Esophagus (tissue), 2 donors: Measurements from ENCODE around the gene ZMAT3. TPM values are rescaled to one million over a fixed set of nuclear protein-coding genes. Genes with fewer than 3 reads are reported as not detected.

Experiments
- H3K27ac ChIP-seq, 2 donors: one replicate each; pipeline ENCODE4 v1.5.1; 2013; ENCODE audit warnings: low read depth in 2 of 2, mild to moderate bottlenecking in 2 of 2, inconsistent platforms in 1 of 2, low read length in 1 of 2, moderate library complexity in 1 of 2
- H3K27me3 ChIP-seq, 2 donors: one replicate each; pipeline ENCODE4 v1.6.1; 2013; ENCODE audit warnings: low read length in 2 of 2, control low read depth in 1 of 2, mild to moderate bottlenecking in 1 of 2; ENCODE audit not compliant: insufficient read depth in 2 of 2, control insufficient read depth in 1 of 2
- H3K36me3 ChIP-seq, 2 donors: one replicate each; pipeline ENCODE4 v1.6.1; 2013; ENCODE audit warnings: low read length in 1 of 2; ENCODE audit not compliant: control insufficient read depth in 2 of 2, insufficient read depth in 2 of 2
- H3K4me1 ChIP-seq, 2 donors: one replicate each; pipeline ENCODE4 v1.6.1; 2013; ENCODE audit warnings: low read length in 1 of 2; ENCODE audit not compliant: control insufficient read depth in 2 of 2, insufficient read depth in 2 of 2
- H3K4me3 ChIP-seq, 2 donors: one replicate each; pipeline ENCODE4 v1.5.1; 2013; ENCODE audit warnings: low read length in 2 of 2, mild to moderate bottlenecking in 2 of 2, low read depth in 1 of 2, moderate library complexity in 1 of 2
- H3K9me3 ChIP-seq, 2 donors: one replicate each; pipeline ENCODE4 v1.6.1; 2013; ENCODE audit warnings: mild to moderate bottlenecking in 2 of 2, low read depth in 1 of 2, low read length in 1 of 2, moderate library complexity in 1 of 2; ENCODE audit not compliant: control insufficient read depth in 2 of 2, insufficient read depth in 1 of 2
- WGBS, 2 donors: extraction: QIAGEN DNeasy Blood & Tissue Kit; methylation state at CpG; one replicate each; pipeline ENCODE4 v1.1.7; 2013; 5-methylcytosine and 5-hydroxymethylcytosine counted together
- polyA plus RNA-seq, 2 donors: library from polyadenylated mRNA; stranded (reverse); fragments of 200-250 nt; gene quantifications; one replicate each; pipeline ENCODE4 v1.2.3, GENCODE V29; 2013
- donor health status: healthy with polysubstance abuse.
- donor health status: Bipolar disorder and iron deficiency.

Gene ZMAT3
- polyA plus RNA-seq, 2 donors = 1.1 to 1.7 TPM

- 0% methylated on average over 1 of the region's 1 CpG for WGBS, 2 donors
- Histone ChIP-seq H3K27ac (no peak overlapping the region), H3K9me3 (no peaks in the 10 kb centered on the region), H3K4me3 (no peak overlapping the region), H3K36me3 (no peaks in the 10 kb centered on the region), H3K4me1 (no peaks in the 10 kb centered on the region), H3K27me3 (no peaks in the 10 kb centered on the region)
Measured at GRCh38 chr3:179015551-179016020, 56.0 kb downstream of the ZMAT3 start.

DNA sequence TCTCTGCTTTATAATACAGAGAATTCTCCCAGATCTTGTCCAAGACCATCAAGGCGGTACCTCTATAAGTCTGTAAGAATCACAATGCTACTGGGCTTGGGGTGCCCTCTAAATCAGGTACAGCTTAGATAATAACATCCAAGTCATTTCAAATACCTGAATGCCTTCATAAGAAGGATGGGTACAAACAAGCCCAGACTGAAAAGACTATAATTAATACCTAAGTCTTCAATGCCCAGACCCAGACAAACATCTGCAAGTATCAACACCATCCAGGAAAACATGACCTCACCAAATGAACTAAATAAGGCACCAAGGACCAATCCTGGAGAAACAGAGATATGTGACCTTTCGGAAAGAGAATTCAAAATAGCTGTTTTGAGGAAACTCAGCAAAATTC is 65.9 kb downstream of the ZMAT3 start:
- Histone ChIP-seq H3K27ac (no peak overlapping the region), H3K4me1 (no peaks in the 10 kb centered on the region), H3K4me3 (no peak overlapping the region), H3K27me3 (no peaks in the 10 kb centered on the region), H3K36me3 (no peaks in the 10 kb centered on the region), H3K9me3 (no peaks in the 10 kb centered on the region)
- WGBS, 2 donors = 87 to 89% methylated on average over 2 of the region's 2 CpGs

DNA sequence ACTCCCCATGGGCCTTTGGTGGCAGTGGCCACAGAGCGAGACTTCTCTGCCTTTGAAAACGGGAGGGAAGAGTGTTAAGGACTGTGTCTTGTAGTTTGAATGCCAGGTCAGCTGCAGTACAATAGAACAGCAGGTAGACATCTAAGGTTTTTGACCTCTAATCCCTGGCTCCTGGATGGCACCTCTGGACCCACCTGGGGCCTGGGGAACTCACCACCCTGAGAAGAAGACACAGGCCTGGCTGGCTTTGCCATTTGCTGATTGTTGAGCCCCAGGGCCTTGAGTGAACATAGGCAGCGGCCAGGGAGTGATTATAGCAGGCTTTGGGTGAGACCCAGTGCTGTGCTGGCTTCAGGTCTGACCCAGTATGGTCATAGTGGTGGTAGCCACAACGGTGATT is 66.4 kb downstream of the ZMAT3 start:
- no peaks in the 10 kb centered on the region for H3K36me3 ChIP-seq
- WGBS, 2 donors = 86 to 93% methylated on average over 4 of the region's 4 CpGs
- no peaks in the 10 kb centered on the region for H3K4me1 ChIP-seq
- no peak overlapping the region for H3K27ac ChIP-seq
- no peaks in the 10 kb centered on the region for H3K27me3 ChIP-seq
- H3K9me3 ChIP-seq = no peaks in the 10 kb centered on the region
- no peak overlapping the region for H3K4me3 ChIP-seq

GRCh38 chr3:179000659-179001058 is 71.0 kb downstream of the ZMAT3 start:
- H3K4me3 ChIP-seq = no peak overlapping the region
- no peaks in the 10 kb centered on the region for H3K4me1 ChIP-seq
- no peaks in the 10 kb centered on the region for H3K9me3 ChIP-seq
- no peaks in the 10 kb centered on the region for H3K36me3 ChIP-seq
- no peaks in the 10 kb centered on the region for H3K27me3 ChIP-seq
- no peak overlapping the region for H3K27ac ChIP-seq
- WGBS, 2 donors = 67 to 68% methylated on average over 3 of the region's 3 CpGs

- no peaks in the 10 kb centered on the region for H3K9me3 ChIP-seq
- no peaks in the 10 kb centered on the region for H3K36me3 ChIP-seq
- H3K27ac ChIP-seq = no peak overlapping the region
- H3K4me1 ChIP-seq = no peaks in the 10 kb centered on the region
- no peaks in the 10 kb centered on the region for H3K27me3 ChIP-seq
- no peak overlapping the region for H3K4me3 ChIP-seq
Measured at GRCh38 chr3:179000144-179000543, 71.5 kb downstream of the ZMAT3 start.

DNA sequence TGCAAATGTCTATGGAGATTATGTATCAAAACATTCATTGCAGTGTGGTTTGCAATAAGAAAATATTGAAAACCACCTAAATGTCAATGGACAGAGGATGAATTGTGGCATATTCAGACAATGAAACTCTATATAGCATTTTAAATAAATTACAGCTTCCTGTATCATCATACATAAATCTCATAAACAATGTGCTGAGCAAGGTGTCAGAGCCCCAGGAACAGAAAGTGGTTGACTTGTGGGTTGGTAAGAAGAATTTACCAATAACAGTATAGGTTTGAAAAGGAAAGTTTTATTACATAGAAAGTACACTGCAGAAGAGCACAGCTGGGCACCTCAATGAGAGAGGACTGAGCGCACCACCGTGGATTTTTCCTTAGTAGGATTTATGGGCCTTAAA is 75.2 kb downstream of the ZMAT3 start:
- H3K4me3 ChIP-seq = no peak overlapping the region
- 90 to 97% methylated on average over 2 of the region's 2 CpGs for WGBS, 2 donors
- H3K4me1 ChIP-seq = no peaks in the 10 kb centered on the region
- H3K27me3 ChIP-seq = no peaks in the 10 kb centered on the region
- no peak overlapping the region for H3K27ac ChIP-seq
- no peaks in the 10 kb centered on the region for H3K36me3 ChIP-seq
- no peaks in the 10 kb centered on the region for H3K9me3 ChIP-seq

DNA sequence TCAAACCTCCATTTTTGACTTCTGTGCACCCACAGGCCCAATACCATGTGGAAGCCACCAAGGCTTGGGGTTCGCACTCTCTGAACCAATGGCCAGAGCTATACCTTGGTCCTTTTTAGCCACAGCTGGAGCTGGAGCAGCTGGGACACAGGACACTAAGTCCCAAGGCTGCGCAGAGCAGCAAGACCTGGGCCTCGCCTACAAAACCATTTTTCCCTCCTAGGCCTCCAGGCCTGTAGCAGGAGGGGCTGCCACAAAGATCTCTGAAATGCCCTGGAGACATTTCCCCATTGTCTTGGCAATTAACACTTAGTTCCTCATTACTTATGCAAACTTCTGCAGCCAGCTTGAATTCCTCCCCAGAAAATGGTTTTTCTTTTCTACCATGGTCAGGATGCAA is 81.3 kb downstream of the ZMAT3 start:
- Histone ChIP-seq H3K4me3 (no peak overlapping the region), H3K27me3 (no peaks in the 10 kb centered on the region), H3K27ac (no peak overlapping the region), H3K9me3 (peaks cover 6 to 10% of the 10 kb centered on the region in 2 donors), H3K36me3 (no peaks in the 10 kb centered on the region), H3K4me1 (no peaks in the 10 kb centered on the region)
- 88 to 91% methylated on average over 3 of the region's 3 CpGs for WGBS, 2 donors

GRCh38 chr3:178989821-178990220 is 81.8 kb downstream of the ZMAT3 start:
- no peak overlapping the region for H3K27ac ChIP-seq
- H3K4me3 ChIP-seq = no peak overlapping the region
- no peaks in the 10 kb centered on the region for H3K36me3 ChIP-seq
- 25 to 30% methylated on average over 1 of the region's 1 CpG for WGBS, 2 donors
- no peaks in the 10 kb centered on the region for H3K4me1 ChIP-seq
- no peaks in the 10 kb centered on the region for H3K27me3 ChIP-seq
- peaks cover 6 to 10% of the 10 kb centered on the region in 2 donors for H3K9me3 ChIP-seq

- Histone ChIP-seq H3K9me3 (peaks cover 6 to 10% of the 10 kb centered on the region in 2 donors), H3K27me3 (no peaks in the 10 kb centered on the region), H3K4me1 (no peaks in the 10 kb centered on the region), H3K4me3 (no peak overlapping the region), H3K36me3 (no peaks in the 10 kb centered on the region), H3K27ac (no peak overlapping the region)
- 94 to 100% methylated on average over 1 of the region's 1 CpG for WGBS, 2 donors
Measured at GRCh38 chr3:178987745-178988144, 83.9 kb downstream of the ZMAT3 start.

DNA sequence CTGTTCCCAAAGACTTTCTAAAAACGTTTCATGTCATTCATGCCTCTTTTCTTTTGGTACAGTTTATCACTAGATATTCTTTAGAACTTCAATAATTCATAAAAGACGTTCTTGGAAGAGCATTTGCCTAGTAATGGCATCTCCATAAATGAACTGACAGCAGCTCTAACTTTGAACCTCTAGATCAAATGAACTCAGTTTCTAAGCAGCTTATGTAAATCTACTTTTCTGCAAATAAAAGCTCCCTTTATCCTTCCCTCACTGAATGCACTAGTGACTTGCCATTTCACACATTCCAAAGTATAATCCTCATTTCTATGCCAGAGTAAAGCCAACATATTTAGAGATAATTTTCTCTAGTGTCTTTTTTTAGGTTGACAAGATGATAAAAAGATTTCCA is 85.2 kb downstream of the ZMAT3 start:
- 38 to 47% methylated on average over 2 of the region's 2 CpGs for WGBS, 2 donors
- Histone ChIP-seq H3K36me3 (no peaks in the 10 kb centered on the region), H3K9me3 (peaks cover 6 to 10% of the 10 kb centered on the region in 2 donors), H3K4me3 (no peak overlapping the region), H3K4me1 (no peaks in the 10 kb centered on the region), H3K27me3 (no peaks in the 10 kb centered on the region), H3K27ac (no peak overlapping the region)
